ENCODE data around the gene NEDD4L.

GRCh38 chr18:58180738-58181353, 136.8 kb downstream of the NEDD4L start:
- TF ChIP-seq CTCF (IDR thresholded peaks at IDR 0.05; ENCODE audit: insufficient read depth, low read depth, low read length) (peak; percentile 88), EZH2 (IDR thresholded peaks at IDR 0.05; ENCODE audit: insufficient read depth, low read length) (no peak)
